Fibroblast of lung (primary cell): ENCODE data around the gene NIPAL1. TPM values are rescaled to one million over a fixed set of nuclear protein-coding genes. Genes with fewer than 3 reads are reported as not detected.

ENCODE experiments used
- DNase-seq, 2 donors: peaks; one replicate each; pipeline versions ENCODE4 v3.0.0 to v3.0.0-alpha.2; 2010; ENCODE audit warnings: low read depth in 2 of 2
- H2AFZ ChIP-seq: 2 replicates; pipeline ENCODE4 v1.5.1; 2012; ENCODE audit warnings: low read length, control low read depth, inconsistent platforms
- H3K27ac ChIP-seq: 2 replicates; pipeline ENCODE4 v1.5.1; 2011; ENCODE audit warnings: low read length, control low read depth; ENCODE audit not compliant: insufficient read depth
- H3K27me3 ChIP-seq: 2 replicates; pipeline ENCODE4 v1.5.1; 2011; ENCODE audit warnings: mild to moderate bottlenecking, low read length; ENCODE audit not compliant: control insufficient read depth, insufficient read depth
- H3K36me3 ChIP-seq: 2 replicates; pipeline ENCODE4 v1.5.1; 2011; ENCODE audit warnings: low read length; ENCODE audit not compliant: control insufficient read depth, insufficient read depth
- H3K4me1 ChIP-seq: 2 replicates; pipeline ENCODE4 v1.5.1; 2011; ENCODE audit warnings: low read length; ENCODE audit not compliant: control insufficient read depth, insufficient read depth; ENCODE audit errors: extremely low read depth
- H3K4me2 ChIP-seq: 2 replicates; pipeline ENCODE4 v1.5.1; 2011; ENCODE audit warnings: low read length, control low read depth; ENCODE audit not compliant: insufficient read depth; ENCODE audit errors: extremely low read depth
- H3K4me3 ChIP-seq, 4 experiments: fragments of 200-600 bp in 1 of 4; sonication (generic) in 1 of 4; replicated peaks in 1 of 4; 2 replicates each; pipeline ENCODE4 v1.5.1; 2011 to 2016; ENCODE audit warnings: low read length in 4 of 4, low read depth in 3 of 4, mild to moderate bottlenecking in 3 of 4, control low read depth in 2 of 4, inconsistent platforms in 1 of 4, mixed read lengths in 1 of 4; ENCODE audit not compliant: insufficient read depth in 1 of 4; ENCODE audit errors: control extremely low read depth in 1 of 4
- H3K79me2 ChIP-seq: 2 replicates; pipeline ENCODE4 v1.5.1; 2012; ENCODE audit warnings: mild to moderate bottlenecking, low read length, inconsistent platforms; ENCODE audit not compliant: control insufficient read depth, insufficient read depth
- H3K9ac ChIP-seq: 2 replicates; pipeline ENCODE4 v1.5.1; 2011; ENCODE audit warnings: mild to moderate bottlenecking, low read length, control low read depth; ENCODE audit not compliant: insufficient read depth
- H3K9me3 ChIP-seq: 2 replicates; pipeline ENCODE4 v1.5.1; 2012; ENCODE audit warnings: low read depth, low read length; ENCODE audit not compliant: control insufficient read depth, insufficient read depth
- H4K20me1 ChIP-seq: 2 replicates; pipeline ENCODE4 v1.5.1; 2011; ENCODE audit warnings: low read length; ENCODE audit not compliant: control insufficient read depth, insufficient read depth; ENCODE audit errors: extremely low read depth
- CTCF ChIP-seq, 2 donors: IDR thresholded peaks in 1 of 2; conservative IDR thresholded peaks in 1 of 2; 1 replicate in 1 of 2; 2 replicates in 1 of 2; pipeline ENCODE4 v1.5.1; 2011 to 2012; ENCODE audit warnings: low read length in 2 of 2, control low read depth in 1 of 2, inconsistent platforms in 1 of 2, low read depth in 1 of 2, mild to moderate bottlenecking in 1 of 2
- EZH2 ChIP-seq: IDR thresholded peaks from 2 replicates; pipeline ENCODE4 v1.5.1; 2012; ENCODE audit warnings: low read length, control low read depth, mild to moderate bottlenecking; ENCODE audit errors: missing control alignments
- polyA plus RNA-seq, 2 donors: library from polyadenylated mRNA; depleted of rRNA in 1 of 2; stranded (reverse) in 1 of 2; unstranded in 1 of 2; fragments of >200 nt; gene quantifications; 2 replicates each; pipeline ENCODE4 v1.2.1, GENCODE V29; 2011 to 2012; ENCODE audit warnings: missing spikeins in 1 of 2
- total RNA-seq: library from RNA; depleted of rRNA; stranded (reverse); fragments of >200 nt; gene quantifications from 2 replicates; pipeline ENCODE4 v1.2.1, GENCODE V29; 2014

The NIPAL1 gene
- total and polyA plus RNA-seq, 2 donors (not counting 1 experiment from before 2014, with no cell fraction given) = under 0.01 to 0.45 TPM

DNA sequence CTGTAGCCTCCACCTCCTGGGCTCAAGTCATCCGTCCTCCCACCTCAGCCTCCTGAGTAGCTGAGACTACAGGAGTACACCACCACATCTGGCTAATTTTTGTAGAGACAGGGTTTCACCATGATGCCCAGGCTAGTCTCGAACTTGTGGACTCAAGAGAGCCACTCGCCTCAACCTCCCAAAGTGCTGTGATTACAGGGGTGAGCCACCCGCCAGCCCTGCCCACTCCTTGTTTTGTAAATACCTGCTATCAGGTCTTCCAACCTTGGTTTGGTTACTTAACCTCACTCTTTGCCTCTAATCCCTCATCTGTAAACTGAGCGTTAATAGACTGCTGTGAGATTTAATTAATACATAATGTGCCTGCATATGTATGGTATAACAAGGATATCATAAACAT is 894 bp upstream of the NIPAL1 start:
- H3K27ac ChIP-seq = no peak overlapping the region
- H3K36me3 ChIP-seq = no peaks in the 10 kb centered on the region
- H3K27me3 ChIP-seq = no peaks in the 10 kb centered on the region
- H4K20me1 ChIP-seq = no peaks in the 10 kb centered on the region
- TF ChIP-seq CTCF (conservative IDR thresholded peaks at IDR 0.05 in 1 of 2, IDR thresholded peaks at IDR 0.05 in 1 of 2; ENCODE audit: low read depth in 1 of 2, low read length in 2 of 2) (no peak), EZH2 (no peak)
- no peak overlapping the region for H3K4me2 ChIP-seq
- no peaks in the 10 kb centered on the region for H3K79me2 ChIP-seq
- peak overlapping the region in 1 of 4 experiments; percentile 56 for H3K4me3 ChIP-seq
- H3K9ac ChIP-seq = no peak overlapping the region
- no peaks in the 10 kb centered on the region for H3K4me1 ChIP-seq
- DNase-seq = no peak
- no peak overlapping the region for H2AFZ ChIP-seq
- no peaks in the 10 kb centered on the region for H3K9me3 ChIP-seq

GRCh38 chr4:48017108-48017571 is 568 bp downstream of the NIPAL1 start:
- Histone ChIP-seq H3K36me3 (no peaks in the 10 kb centered on the region), H3K27me3 (no peaks in the 10 kb centered on the region), H3K4me3 (peak overlapping the region; percentile 36 to 71 (median 54)), H4K20me1 (no peaks in the 10 kb centered on the region), H3K4me1 (no peaks in the 10 kb centered on the region), H3K9ac (peak overlapping the region; percentile 54), H2AFZ (peak overlapping the region; percentile 67), H3K9me3 (no peaks in the 10 kb centered on the region), H3K27ac (no peak overlapping the region), H3K79me2 (no peaks in the 10 kb centered on the region), H3K4me2 (peak overlapping the region; percentile 94)
- no peak for TF ChIP-seq CTCF (conservative IDR thresholded peaks at IDR 0.05 in 1 of 2, IDR thresholded peaks at IDR 0.05 in 1 of 2; ENCODE audit: low read depth in 1 of 2, low read length in 2 of 2)
- no peak for TF ChIP-seq EZH2
- DNase-seq = peak; percentile 17 to 82

DNA sequence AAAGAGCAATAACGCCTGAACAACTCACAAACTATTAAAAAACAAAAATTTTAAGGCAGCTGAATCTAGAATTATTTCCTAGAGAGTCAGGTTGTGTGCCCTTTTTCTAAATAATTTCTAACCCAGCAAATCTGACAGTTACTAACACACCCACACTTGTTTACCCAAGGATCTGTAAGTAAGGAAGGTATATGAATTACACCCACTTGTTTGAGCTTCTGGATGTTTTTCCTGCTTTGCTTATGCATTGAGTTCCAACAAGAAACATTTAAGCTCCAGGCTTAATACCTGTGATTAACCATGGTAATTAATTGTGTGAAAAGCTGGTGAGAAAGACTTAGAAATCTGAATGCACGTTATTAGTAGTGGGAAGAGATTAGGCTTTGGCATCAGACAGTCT is 1.5 kb downstream of the NIPAL1 start:
- Histone ChIP-seq H3K4me2 (no peak overlapping the region), H3K9ac (no peak overlapping the region), H2AFZ (no peak overlapping the region)

More for the DNA sequence above, 1.5 kb downstream of the NIPAL1 start:
- H3K27ac ChIP-seq = no peak overlapping the region
- H3K27me3 ChIP-seq = no peaks in the 10 kb centered on the region
- no peak for TF ChIP-seq CTCF (conservative IDR thresholded peaks at IDR 0.05 in 1 of 2, IDR thresholded peaks at IDR 0.05 in 1 of 2; ENCODE audit: low read depth in 1 of 2, low read length in 2 of 2)
- TF ChIP-seq EZH2 = no peak
- no peaks in the 10 kb centered on the region for H3K4me1 ChIP-seq
- no peaks in the 10 kb centered on the region for H4K20me1 ChIP-seq
- no peaks in the 10 kb centered on the region for H3K36me3 ChIP-seq
- H3K9me3 ChIP-seq = no peaks in the 10 kb centered on the region
- no peak overlapping the region for H3K4me3 ChIP-seq
- DNase-seq = no peak
- no peaks in the 10 kb centered on the region for H3K79me2 ChIP-seq
